ENCODE results near the gene ZBTB21.

The ZBTB21 gene

DNA sequence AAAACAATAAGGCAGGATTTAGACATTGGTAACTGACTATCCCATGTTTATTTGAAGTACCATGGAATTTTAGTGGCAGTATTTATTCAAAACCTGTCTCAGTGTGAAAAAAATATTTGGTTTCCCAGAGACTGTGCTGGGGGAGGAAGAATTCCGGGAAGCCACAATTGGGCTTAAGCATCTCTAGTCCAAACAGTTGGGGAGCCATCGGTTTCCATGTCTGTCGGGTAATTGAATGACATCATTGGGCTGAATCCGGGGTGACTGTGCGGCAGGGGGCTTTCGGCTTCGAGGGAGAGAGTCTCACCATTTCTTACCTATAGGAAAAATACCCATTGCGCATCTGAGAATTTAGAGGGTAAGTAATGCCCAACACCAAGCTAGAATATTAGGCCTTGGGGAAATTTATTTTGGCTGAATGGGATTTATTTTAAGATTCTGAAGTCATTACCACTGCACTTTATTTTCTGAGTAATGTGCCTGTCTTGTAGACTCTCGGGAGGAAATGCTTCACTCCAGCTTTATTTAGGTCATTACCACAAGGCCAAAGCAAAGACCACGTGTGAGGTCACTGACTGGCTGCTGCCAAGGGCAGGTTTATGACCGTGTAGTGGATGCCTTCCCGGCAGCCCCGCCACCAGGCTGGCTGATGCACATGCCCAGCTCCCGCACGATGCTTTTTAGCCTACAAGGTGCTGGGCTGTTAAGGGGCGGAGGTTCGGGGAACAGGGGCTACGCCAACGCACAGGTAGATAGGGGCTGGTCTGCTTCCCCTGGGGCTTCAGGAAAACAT lies 37.9 kb upstream of the ZBTB21 start:
- H3K9ac ChIP-seq (ENCODE audit: low read depth, low read length, poor library complexity): no peak overlapping the region
- H3K27ac ChIP-seq (replicated peaks; ENCODE audit: low read length): no peak overlapping the region
- no peak overlapping the region for H3K14ac ChIP-seq (ENCODE audit: low read length)
- peaks cover 0 to 7% (median 0%) of the 10 kb centered on the region in 3 experiments for H3K27me3 ChIP-seq (ENCODE audit: control insufficient read depth in 3 of 3, insufficient read depth in 3 of 3, low read depth in 1 of 3, low read length in 3 of 3)
- H3K4ac ChIP-seq (ENCODE audit: low read length): no peak overlapping the region
- no peak overlapping the region for H4K91ac ChIP-seq (ENCODE audit: low read depth, low read length, poor library complexity)
- peak overlapping the region; percentile 55 for H3K23ac ChIP-seq (ENCODE audit: low read depth, low read length, poor library complexity)
- no peaks in the 10 kb centered on the region for H3K36me3 ChIP-seq (replicated peaks in 1 of 2; ENCODE audit: control insufficient read depth in 2 of 2, insufficient read depth in 2 of 2, low read length in 2 of 2)
- H3K9me3 ChIP-seq (replicated peaks in 1 of 2; ENCODE audit: control insufficient read depth in 2 of 2, insufficient read depth in 1 of 2, low read depth in 1 of 2, low read length in 2 of 2): no peaks in the 10 kb centered on the region
- no peak overlapping the region for H2AFZ ChIP-seq (ENCODE audit: low read length)
- no peak overlapping the region for H2AK5ac ChIP-seq (ENCODE audit: low read depth, low read length)
- H2BK5ac ChIP-seq (ENCODE audit: low read length): no peak overlapping the region
- no peak overlapping the region for H2BK12ac ChIP-seq (ENCODE audit: low read length)
- WGBS, 2 donors (ENCODE audit: extremely low coverage in 2 of 2, insufficient read length in 2 of 2, insufficient replicate concordance in 1 of 2): no CpG with 5 or more reads among the region's 19 CpGs
- no peak overlapping the region for H3K4me3 ChIP-seq (ENCODE audit: low read length in 2 of 2)
- DNase-seq (ENCODE audit: low spot score): no peak
- no peak overlapping the region for H2BK120ac ChIP-seq (ENCODE audit: low read depth, low read length)
- no peak overlapping the region for H2BK15ac ChIP-seq (ENCODE audit: low read length)
- H3K4me2 ChIP-seq (ENCODE audit: insufficient read depth, low read length, poor library complexity, severe bottlenecking): no peak overlapping the region
- H3K4me1 ChIP-seq (ENCODE audit: control insufficient read depth in 2 of 2, insufficient read depth in 1 of 2, low read depth in 1 of 2, low read length in 2 of 2): no peaks in the 10 kb centered on the region
- H3K79me1 ChIP-seq (ENCODE audit: low read depth, low read length): no peaks in the 10 kb centered on the region
- H3K18ac ChIP-seq (ENCODE audit: low read length): no peak overlapping the region
- no peak overlapping the region for H4K8ac ChIP-seq (ENCODE audit: low read depth, low read length)

DNA sequence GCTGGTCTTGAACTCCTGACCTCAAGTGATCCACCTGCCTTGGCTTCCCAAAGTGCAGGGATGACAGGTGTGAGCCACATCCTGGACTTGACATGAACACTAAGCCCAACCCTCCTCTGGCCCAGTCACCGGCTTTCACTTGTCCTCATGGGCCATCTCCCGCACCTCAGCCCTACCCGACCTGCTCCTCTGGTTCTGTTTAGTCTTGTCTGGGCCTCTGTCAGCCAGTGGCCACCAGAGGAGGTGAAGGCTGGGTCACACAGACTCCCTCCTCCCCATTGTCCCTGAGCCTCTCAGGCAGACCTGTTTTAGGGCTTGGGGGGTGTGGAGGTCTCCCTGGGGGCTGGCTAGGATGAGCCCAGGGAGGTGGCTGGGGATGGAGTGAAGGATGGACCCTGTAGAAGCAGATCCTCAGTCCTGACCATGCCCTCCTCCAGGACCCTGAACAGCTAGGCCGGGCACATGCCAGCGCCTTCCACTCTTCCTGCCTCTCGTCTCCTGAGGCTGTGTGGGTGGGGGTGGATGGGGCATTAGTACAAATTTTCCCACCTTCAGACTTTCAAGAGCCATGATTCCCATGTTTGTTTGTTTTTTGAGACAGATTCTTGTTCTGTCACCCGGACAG lies 34.8 kb upstream of the ZBTB21 start:
- Histone ChIP-seq H3K9ac (ENCODE audit: low read depth, low read length, poor library complexity) (no peak overlapping the region), H3K27ac (replicated peaks; ENCODE audit: low read length) (no peak overlapping the region), H3K4me1 (ENCODE audit: control insufficient read depth in 2 of 2, insufficient read depth in 1 of 2, low read depth in 1 of 2, low read length in 2 of 2) (peaks cover 4 to 7% of the 10 kb centered on the region in 2 donors), H2BK12ac (ENCODE audit: low read length) (no peak overlapping the region), H2BK120ac (ENCODE audit: low read depth, low read length) (no peak overlapping the region), H3K4ac (ENCODE audit: low read length) (no peak overlapping the region), H2BK15ac (ENCODE audit: low read length) (no peak overlapping the region), H3K18ac (ENCODE audit: low read length) (no peak overlapping the region), H3K9me3 (replicated peaks in 1 of 2; ENCODE audit: control insufficient read depth in 2 of 2, insufficient read depth in 1 of 2, low read depth in 1 of 2, low read length in 2 of 2) (no peaks in the 10 kb centered on the region), H3K27me3 (ENCODE audit: control insufficient read depth in 3 of 3, insufficient read depth in 3 of 3, low read depth in 1 of 3, low read length in 3 of 3) (peaks cover 0 to 12% (median 0%) of the 10 kb centered on the region in 3 experiments), H3K14ac (ENCODE audit: low read length) (no peak overlapping the region), H3K4me3 (ENCODE audit: low read length in 2 of 2) (no peak overlapping the region), H3K4me2 (ENCODE audit: insufficient read depth, low read length, poor library complexity, severe bottlenecking) (no peak overlapping the region), H3K79me1 (ENCODE audit: low read depth, low read length) (no peaks in the 10 kb centered on the region), H4K91ac (ENCODE audit: low read depth, low read length, poor library complexity) (no peak overlapping the region), H4K8ac (ENCODE audit: low read depth, low read length) (no peak overlapping the region), H2AFZ (ENCODE audit: low read length) (no peak overlapping the region), H3K36me3 (replicated peaks in 1 of 2; ENCODE audit: control insufficient read depth in 2 of 2, insufficient read depth in 2 of 2, low read length in 2 of 2) (no peaks in the 10 kb centered on the region), H2AK5ac (ENCODE audit: low read depth, low read length) (no peak overlapping the region), H2BK5ac (ENCODE audit: low read length) (no peak overlapping the region), H3K23ac (ENCODE audit: low read depth, low read length, poor library complexity) (no peak overlapping the region)
- DNase-seq (ENCODE audit: low spot score): no peak
- no CpG with 5 or more reads among the region's 7 CpGs for WGBS, 2 donors (ENCODE audit: extremely low coverage in 2 of 2, insufficient read length in 2 of 2, insufficient replicate concordance in 1 of 2)

DNA sequence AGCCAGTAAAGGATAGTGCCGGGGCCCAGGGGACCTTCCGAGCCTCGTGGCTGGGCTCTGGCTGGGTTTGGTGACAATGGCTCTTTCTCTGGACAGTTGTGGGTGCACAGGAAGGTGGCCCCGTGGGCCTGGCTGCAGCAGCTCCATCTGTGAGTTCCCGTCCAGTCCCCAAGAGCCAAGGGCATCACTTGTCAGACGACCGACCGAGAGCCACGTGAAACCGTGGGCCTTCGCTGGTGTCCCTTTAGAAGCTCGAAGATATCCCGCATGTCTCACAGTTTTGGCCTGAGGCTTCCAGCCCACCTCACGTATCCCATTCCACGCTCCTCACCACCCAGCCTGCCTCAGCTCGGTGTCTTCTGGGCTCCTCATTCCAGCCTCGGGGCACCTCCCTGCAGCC lies 33.8 kb upstream of the ZBTB21 start:
- Histone ChIP-seq H3K4me2 (ENCODE audit: insufficient read depth, low read length, poor library complexity, severe bottlenecking) (no peak overlapping the region), H3K36me3 (replicated peaks in 1 of 2; ENCODE audit: control insufficient read depth in 2 of 2, insufficient read depth in 2 of 2, low read length in 2 of 2) (no peaks in the 10 kb centered on the region), H3K9ac (ENCODE audit: low read depth, low read length, poor library complexity) (no peak overlapping the region), H3K23ac (ENCODE audit: low read depth, low read length, poor library complexity) (no peak overlapping the region), H2BK5ac (ENCODE audit: low read length) (no peak overlapping the region), H3K27me3 (ENCODE audit: control insufficient read depth in 3 of 3, insufficient read depth in 3 of 3, low read depth in 1 of 3, low read length in 3 of 3) (peaks cover 0 to 12% (median 0%) of the 10 kb centered on the region in 3 experiments), H3K79me1 (ENCODE audit: low read depth, low read length) (no peaks in the 10 kb centered on the region), H3K18ac (ENCODE audit: low read length) (peak overlapping the region; percentile 70), H2BK12ac (ENCODE audit: low read length) (no peak overlapping the region), H4K8ac (ENCODE audit: low read depth, low read length) (no peak overlapping the region), H3K4me1 (ENCODE audit: control insufficient read depth in 2 of 2, insufficient read depth in 1 of 2, low read depth in 1 of 2, low read length in 2 of 2) (peaks cover 6 to 11% of the 10 kb centered on the region in 2 donors), H2BK120ac (ENCODE audit: low read depth, low read length) (no peak overlapping the region), H3K4me3 (ENCODE audit: low read length in 2 of 2) (no peak overlapping the region), H2AK5ac (ENCODE audit: low read depth, low read length) (peak overlapping the region; percentile 32), H2BK15ac (ENCODE audit: low read length) (no peak overlapping the region), H4K91ac (ENCODE audit: low read depth, low read length, poor library complexity) (no peak overlapping the region), H3K9me3 (replicated peaks in 1 of 2; ENCODE audit: control insufficient read depth in 2 of 2, insufficient read depth in 1 of 2, low read depth in 1 of 2, low read length in 2 of 2) (peaks cover 0 to 1% of the 10 kb centered on the region in 2 donors), H3K14ac (ENCODE audit: low read length) (no peak overlapping the region), H3K4ac (ENCODE audit: low read length) (no peak overlapping the region), H2AFZ (ENCODE audit: low read length) (no peak overlapping the region), H3K27ac (replicated peaks; ENCODE audit: low read length) (no peak overlapping the region)
- DNase-seq (ENCODE audit: low spot score): no peak
- no CpG with 5 or more reads among the region's 17 CpGs for WGBS, 2 donors (ENCODE audit: extremely low coverage in 2 of 2, insufficient read length in 2 of 2, insufficient replicate concordance in 1 of 2)

DNA sequence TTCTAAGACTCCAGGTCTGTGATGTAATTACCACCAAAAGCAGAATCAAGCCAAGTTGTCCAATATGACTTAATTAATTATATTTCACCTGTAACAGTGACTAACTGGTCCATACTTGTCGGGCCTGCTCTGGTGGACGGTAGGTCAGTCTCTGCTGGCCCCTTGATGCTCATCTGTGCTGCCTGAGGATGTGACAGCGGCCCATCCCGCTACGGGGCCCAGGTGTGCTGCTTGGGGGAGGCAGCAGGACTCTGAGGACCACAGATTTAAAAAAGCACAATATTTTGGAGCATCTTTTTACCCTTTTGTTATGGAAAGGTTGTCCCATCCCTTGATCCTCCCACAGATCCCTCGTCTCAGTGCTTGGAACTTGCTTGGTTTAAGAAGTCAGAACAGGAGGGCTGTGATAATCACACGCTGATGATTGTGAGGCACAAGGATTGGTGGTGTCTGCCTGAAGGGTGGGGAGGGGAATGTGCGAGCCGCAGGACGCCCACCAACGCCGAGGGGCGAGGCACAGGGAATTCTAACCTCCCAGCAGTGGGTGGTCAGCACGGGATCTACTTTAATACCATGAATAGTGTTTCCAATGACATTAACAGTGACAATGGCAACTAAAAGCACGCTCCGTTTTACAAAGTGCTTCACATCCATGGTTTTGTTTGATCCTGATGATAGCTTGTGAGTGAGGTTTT lies 33.2 kb upstream of the ZBTB21 start:
- no peak overlapping the region for H3K27ac ChIP-seq (replicated peaks; ENCODE audit: low read length)
- H3K9ac ChIP-seq (ENCODE audit: low read depth, low read length, poor library complexity): no peak overlapping the region
- H2AK5ac ChIP-seq (ENCODE audit: low read depth, low read length): no peak overlapping the region
- H3K9me3 ChIP-seq (replicated peaks in 1 of 2; ENCODE audit: control insufficient read depth in 2 of 2, insufficient read depth in 1 of 2, low read depth in 1 of 2, low read length in 2 of 2): peaks cover 0 to 6% of the 10 kb centered on the region in 2 donors
- DNase-seq (ENCODE audit: low spot score): no peak
- H3K14ac ChIP-seq (ENCODE audit: low read length): no peak overlapping the region
- H2BK12ac ChIP-seq (ENCODE audit: low read length): no peak overlapping the region
- H3K4ac ChIP-seq (ENCODE audit: low read length): no peak overlapping the region
- no peak overlapping the region for H2AFZ ChIP-seq (ENCODE audit: low read length)
- H2BK120ac ChIP-seq (ENCODE audit: low read depth, low read length): no peak overlapping the region
- no peak overlapping the region for H3K23ac ChIP-seq (ENCODE audit: low read depth, low read length, poor library complexity)
- no peak overlapping the region for H3K4me2 ChIP-seq (ENCODE audit: insufficient read depth, low read length, poor library complexity, severe bottlenecking)
- no CpG with 5 or more reads among the region's 16 CpGs for WGBS, 2 donors (ENCODE audit: extremely low coverage in 2 of 2, insufficient read length in 2 of 2, insufficient replicate concordance in 1 of 2)
- no peak overlapping the region for H2BK5ac ChIP-seq (ENCODE audit: low read length)
- H3K36me3 ChIP-seq (replicated peaks in 1 of 2; ENCODE audit: control insufficient read depth in 2 of 2, insufficient read depth in 2 of 2, low read length in 2 of 2): no peaks in the 10 kb centered on the region
- H3K18ac ChIP-seq (ENCODE audit: low read length): no peak overlapping the region
- peaks cover 0 to 12% (median 0%) of the 10 kb centered on the region in 3 experiments for H3K27me3 ChIP-seq (ENCODE audit: control insufficient read depth in 3 of 3, insufficient read depth in 3 of 3, low read depth in 1 of 3, low read length in 3 of 3)
- peaks cover 6 to 11% of the 10 kb centered on the region in 2 donors for H3K4me1 ChIP-seq (ENCODE audit: control insufficient read depth in 2 of 2, insufficient read depth in 1 of 2, low read depth in 1 of 2, low read length in 2 of 2)
- H4K8ac ChIP-seq (ENCODE audit: low read depth, low read length): no peak overlapping the region
- H3K4me3 ChIP-seq (ENCODE audit: low read length in 2 of 2): no peak overlapping the region
- no peak overlapping the region for H4K91ac ChIP-seq (ENCODE audit: low read depth, low read length, poor library complexity)
- no peaks in the 10 kb centered on the region for H3K79me1 ChIP-seq (ENCODE audit: low read depth, low read length)
- H2BK15ac ChIP-seq (ENCODE audit: low read length): no peak overlapping the region

All from neuronal stem cell (in vitro differentiated cells).